ENCODE results near the gene CEP128. TPM values are rescaled to one million over a fixed set of nuclear protein-coding genes. Genes with fewer than 3 reads are reported as not detected.

Gene CEP128
- total RNA-seq, 1 experiment from 2014 or later = 12.0 TPM

GRCh38 chr14:80787876-80788275 lies 153.7 kb downstream of the CEP128 start:
- DNase-seq (ENCODE audit: low spot score) = no peak
- Mint-ChIP-seq H3K27ac (no peak overlapping the region), H3K36me3 (peaks cover 3% of the 10 kb centered on the region), H3K4me3 (no peak overlapping the region), H3K9me3 (no peaks in the 10 kb centered on the region), H3K4me1 (no peaks in the 10 kb centered on the region), H3K27me3 (ENCODE audit: low read depth) (no peaks in the 10 kb centered on the region)
- no peak for ATAC-seq
- ChIA-PET POLR2A (no interaction called here), CTCF (no interaction called here)
- no peak for TF ChIP-seq JAZF1 (CRISPR knock-in tag; IDR thresholded peaks at IDR 0.05)
- no peak for TF ChIP-seq SMAD4 (CRISPR knock-in tag; IDR thresholded peaks at IDR 0.05)
- TF ChIP-seq SOX15 (CRISPR knock-in tag; IDR thresholded peaks at IDR 0.05) = no peak

DNA sequence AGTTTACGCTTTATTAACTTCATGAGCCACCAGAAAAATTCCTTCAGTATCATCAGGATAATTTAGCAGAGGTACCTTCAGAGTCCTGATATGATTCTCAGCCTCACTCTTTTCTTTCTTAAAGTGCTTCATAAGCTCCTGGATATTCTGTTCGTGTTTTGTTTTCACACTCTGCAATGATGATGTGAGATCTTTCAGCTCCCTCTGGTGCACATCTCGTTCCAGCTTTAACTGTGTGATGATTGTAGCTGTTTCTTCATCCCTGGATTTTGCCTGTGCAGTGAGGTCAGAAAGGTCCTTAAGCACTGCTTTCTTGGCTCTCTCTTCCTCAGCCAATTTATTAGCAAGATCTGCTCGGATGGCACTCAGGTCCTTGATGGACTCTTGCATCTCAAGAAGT lies 156.7 kb downstream of the CEP128 start:
- ChIA-PET CTCF (interaction anchor here (0.6 kb wide), 1 partner anchor 19 kb away, joined by 3 read pairs; no protein-coding TSS in a partner anchor), POLR2A (no interaction called here)
- no peak for ATAC-seq
- DNase-seq (ENCODE audit: low spot score) = no peak
- Mint-ChIP-seq H3K36me3 (no peaks in the 10 kb centered on the region; the same call in 1 of the 2 replicates), H3K9me3 (no peaks in the 10 kb centered on the region), H3K4me3 (no peak overlapping the region), H3K4me1 (no peaks in the 10 kb centered on the region), H3K27me3 (ENCODE audit: low read depth) (no peaks in the 10 kb centered on the region), H3K27ac (no peak overlapping the region)
- no peak for TF ChIP-seq CREB1 (CRISPR knock-in tag; IDR thresholded peaks at IDR 0.05)
- no peak for TF ChIP-seq GTF2I (CRISPR knock-in tag; conservative IDR thresholded peaks at IDR 0.05)
- TF ChIP-seq NR1H2 (CRISPR knock-in tag; IDR thresholded peaks at IDR 0.05) = no peak
- TF ChIP-seq, protein P1, sequence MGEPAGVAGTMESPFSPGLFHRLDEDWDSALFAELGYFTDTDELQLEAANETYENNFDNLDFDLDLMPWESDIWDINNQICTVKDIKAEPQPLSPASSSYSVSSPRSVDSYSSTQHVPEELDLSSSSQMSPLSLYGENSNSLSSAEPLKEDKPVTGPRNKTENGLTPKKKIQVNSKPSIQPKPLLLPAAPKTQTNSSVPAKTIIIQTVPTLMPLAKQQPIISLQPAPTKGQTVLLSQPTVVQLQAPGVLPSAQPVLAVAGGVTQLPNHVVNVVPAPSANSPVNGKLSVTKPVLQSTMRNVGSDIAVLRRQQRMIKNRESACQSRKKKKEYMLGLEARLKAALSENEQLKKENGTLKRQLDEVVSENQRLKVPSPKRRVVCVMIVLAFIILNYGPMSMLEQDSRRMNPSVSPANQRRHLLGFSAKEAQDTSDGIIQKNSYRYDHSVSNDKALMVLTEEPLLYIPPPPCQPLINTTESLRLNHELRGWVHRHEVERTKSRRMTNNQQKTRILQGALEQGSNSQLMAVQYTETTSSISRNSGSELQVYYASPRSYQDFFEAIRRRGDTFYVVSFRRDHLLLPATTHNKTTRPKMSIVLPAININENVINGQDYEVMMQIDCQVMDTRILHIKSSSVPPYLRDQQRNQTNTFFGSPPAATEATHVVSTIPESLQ (CRISPR knock-in tag; IDR thresholded peaks at IDR 0.05) = no peak
- no peak for TF ChIP-seq SMAD3 (CRISPR knock-in tag; IDR thresholded peaks at IDR 0.05; ENCODE audit: borderline replicate concordance)
- no peak for TF ChIP-seq USF2 (CRISPR knock-in tag; IDR thresholded peaks at IDR 0.05)
- no peak for TF ChIP-seq FOXK1 (CRISPR knock-in tag; IDR thresholded peaks at IDR 0.05)
- TF ChIP-seq ZNF232 (CRISPR knock-in tag; IDR thresholded peaks at IDR 0.05) = no peak
- no peak for TF ChIP-seq FOXP1 (CRISPR knock-in tag; IDR thresholded peaks at IDR 0.05; ENCODE audit: borderline replicate concordance)
- TF ChIP-seq, protein P2, sequence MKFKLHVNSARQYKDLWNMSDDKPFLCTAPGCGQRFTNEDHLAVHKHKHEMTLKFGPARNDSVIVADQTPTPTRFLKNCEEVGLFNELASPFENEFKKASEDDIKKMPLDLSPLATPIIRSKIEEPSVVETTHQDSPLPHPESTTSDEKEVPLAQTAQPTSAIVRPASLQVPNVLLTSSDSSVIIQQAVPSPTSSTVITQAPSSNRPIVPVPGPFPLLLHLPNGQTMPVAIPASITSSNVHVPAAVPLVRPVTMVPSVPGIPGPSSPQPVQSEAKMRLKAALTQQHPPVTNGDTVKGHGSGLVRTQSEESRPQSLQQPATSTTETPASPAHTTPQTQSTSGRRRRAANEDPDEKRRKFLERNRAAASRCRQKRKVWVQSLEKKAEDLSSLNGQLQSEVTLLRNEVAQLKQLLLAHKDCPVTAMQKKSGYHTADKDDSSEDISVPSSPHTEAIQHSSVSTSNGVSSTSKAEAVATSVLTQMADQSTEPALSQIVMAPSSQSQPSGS (CRISPR knock-in tag; IDR thresholded peaks at IDR 0.05; ENCODE audit: borderline replicate concordance, low read depth) = no peak
- TF ChIP-seq, protein P3, sequence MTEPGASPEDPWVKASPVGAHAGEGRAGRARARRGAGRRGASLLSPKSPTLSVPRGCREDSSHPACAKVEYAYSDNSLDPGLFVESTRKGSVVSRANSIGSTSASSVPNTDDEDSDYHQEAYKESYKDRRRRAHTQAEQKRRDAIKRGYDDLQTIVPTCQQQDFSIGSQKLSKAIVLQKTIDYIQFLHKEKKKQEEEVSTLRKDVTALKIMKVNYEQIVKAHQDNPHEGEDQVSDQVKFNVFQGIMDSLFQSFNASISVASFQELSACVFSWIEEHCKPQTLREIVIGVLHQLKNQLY (CRISPR knock-in tag; IDR thresholded peaks at IDR 0.05) = no peak
- TF ChIP-seq, protein P4, sequence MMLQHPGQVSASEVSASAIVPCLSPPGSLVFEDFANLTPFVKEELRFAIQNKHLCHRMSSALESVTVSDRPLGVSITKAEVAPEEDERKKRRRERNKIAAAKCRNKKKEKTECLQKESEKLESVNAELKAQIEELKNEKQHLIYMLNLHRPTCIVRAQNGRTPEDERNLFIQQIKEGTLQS (CRISPR knock-in tag; conservative IDR thresholded peaks at IDR 0.05) = no peak
- no peak for TF ChIP-seq ZNF317 (CRISPR knock-in tag; IDR thresholded peaks at IDR 0.05; ENCODE audit: borderline replicate concordance, low read depth)
- TF ChIP-seq HMGA2 (CRISPR knock-in tag; IDR thresholded peaks at IDR 0.05) = no peak
- TF ChIP-seq FOXJ3 (CRISPR knock-in tag; IDR thresholded peaks at IDR 0.05; ENCODE audit: borderline replicate concordance) = no peak
- no peak for TF ChIP-seq STAT6 (CRISPR knock-in tag; conservative IDR thresholded peaks at IDR 0.05; ENCODE audit: low read depth)
- no peak for TF ChIP-seq ZNF138 (CRISPR knock-in tag; conservative IDR thresholded peaks at IDR 0.05)

Measured in WTC11 (cell line).